ENCODE results near the gene RASGRF1. TPM values are rescaled to one million over a fixed set of nuclear protein-coding genes. Genes with fewer than 3 reads are reported as not detected.
A peak's percentile ranks its signal among the peaks of the same experiment; 100 is the strongest.

The RASGRF1 gene
- total and polyA plus RNA-seq, 9 of the 15 experiments (the other 6 are each of a cell fraction or from before 2014, with no cell fraction given): 0.03 to 0.58 (median 0.06) TPM; not detected in 1

- FAIRE-seq (no peak), DNase-seq (ENCODE audit: extremely low read depth in 1 of 4, low spot score in 3 of 4) (no peak), ATAC-seq (no peak)
- ChIA-PET CTCF (ENCODE audit: low intra/inter-chr PET ratio) (no interaction called here), POLR2A (no interaction called here)
- no peaks in the 10 kb centered on the region for H3K9me3 ChIP-seq (replicated peaks; ENCODE audit: control insufficient read depth, insufficient read depth, low read depth, low read length)
- H3K36me3 ChIP-seq (ENCODE audit: control insufficient read depth, insufficient read depth, low read length): no peaks in the 10 kb centered on the region
- WGBS (ENCODE audit: insufficient coverage, low coverage, missing lambda C conversion rate): 6% methylated on average over 6 of the region's 6 CpGs
- no peak overlapping the region for H2AFZ ChIP-seq (ENCODE audit: low read depth, low read length)
- no peaks in the 10 kb centered on the region for H3K79me2 ChIP-seq (ENCODE audit: control insufficient read depth, insufficient read depth, low read length)
- no peak overlapping the region for H3K4me3 ChIP-seq
- in situ Hi-C loops (cut with MboI): no loop called here
- H3K4me2 ChIP-seq (ENCODE audit: insufficient read depth, low read length): no peak overlapping the region
- H3K27me3 ChIP-seq (ENCODE audit: control insufficient read depth in 2 of 2, insufficient read depth in 2 of 2, low read length in 2 of 2): peaks cover 0 to 49% of the 10 kb centered on the region in 2 experiments; a peak in 3 of 5 replicates
- BruUV-seq (replicated peaks): no TSS peak
- no peak overlapping the region for H3K27ac ChIP-seq (ENCODE audit: extremely low read depth, low read depth, low read length)
- no peaks in the 10 kb centered on the region for H3K9me1 ChIP-seq (ENCODE audit: control insufficient read depth, insufficient read depth, low read length)
- TF ChIP-seq DACH1 (IDR thresholded peaks at IDR 0.05; ENCODE audit: partially characterized antibody) (no peak), RERE (CRISPR knock-in tag; IDR thresholded peaks at IDR 0.05; ENCODE audit: borderline replicate concordance) (no peak), ZNF12 (CRISPR knock-in tag; IDR thresholded peaks at IDR 0.05) (peak; percentile 94), MITF (IDR thresholded peaks at IDR 0.05) (no peak)
- no peak overlapping the region for H3K9ac ChIP-seq (ENCODE audit: insufficient read depth in 1 of 2, low read depth in 2 of 2, low read length in 2 of 2)
- intact Hi-C loops (cut with micrococcal nuclease): no loop called here
- peaks cover 7% of the 10 kb centered on the region; the same call in 1 of the 2 replicates for H4K20me1 ChIP-seq (replicated peaks; ENCODE audit: control insufficient read depth, insufficient read depth, low read length)
- no peaks in the 10 kb centered on the region; a peak in 1 of 5 replicates for H3K4me1 ChIP-seq (replicated peaks in 1 of 2; ENCODE audit: control insufficient read depth in 2 of 2, insufficient read depth in 2 of 2, low read length in 2 of 2)
Observed at GRCh38 chr15:79082363-79083070, 8.1 kb downstream of the RASGRF1 start.
